T47D (cell line): ENCODE data around the gene PCDH10.
"Not testable (repeated sequence)": the region's sequence is repeated elsewhere in the genome, so short reads cannot be mapped to it uniquely, and the experiment has no call there.

Experiments
- DNase-seq, 2 experiments: peaks; one replicate each; pipeline versions ENCODE4 v3.0.0 to v3.0.0-alpha.2; 2011 to 2012; ENCODE audit warnings: low read depth in 1 of 2, low spot score in 1 of 2
- JUND ChIP-seq: IDR thresholded peaks from 2 replicates; pipeline ENCODE4 v1.6.1; 2012; ENCODE audit warnings: low read depth
- in situ Hi-C: cut with HindIII; loops from 2 replicates; pipeline ENCODE4 v1.10.0; 2016; ENCODE audit warnings: low sequenced_read_pairs, low pct_unique_long_range_greater_than_20kb

Gene PCDH10

GRCh38 chr4:133189147-133189517, 40.0 kb downstream of the PCDH10 start:
- DNase-seq = no peak
- in situ Hi-C loops = no loop called here
- TF ChIP-seq JUND = no peak

- no peak for TF ChIP-seq JUND
- no peak for DNase-seq
- in situ Hi-C loops = no loop called here
These were observed 41.0 kb downstream of the PCDH10 start for GRCh38 chr4:133190098-133190497.

- DNase-seq = no peak
- no peak for TF ChIP-seq JUND
- in situ Hi-C loops = no loop called here
These were observed 59.7 kb downstream of the PCDH10 start for GRCh38 chr4:133208694-133209285.

GRCh38 chr4:133233922-133234321, 84.8 kb downstream of the PCDH10 start:
- no peak for TF ChIP-seq JUND
- no peak for DNase-seq
- in situ Hi-C loops = no loop called here

- in situ Hi-C loops, DNase-seq: not testable (repeated sequence)
These were observed 91.4 kb downstream of the PCDH10 start for GRCh38 chr4:133240451-133240850.
